HEK293T (cell line): ENCODE results near the gene GNA15.

Experiments
- BHLHE40 ChIP-seq: fragments of 450-650 bp; IDR thresholded peaks from 2 replicates; pipeline ENCODE4 v1.6.1; 2016; ENCODE audit warnings: mild to moderate bottlenecking, moderate library complexity, borderline replicate concordance
- ELF4 ChIP-seq: fragments of 450-650 bp; IDR thresholded peaks from 2 replicates; pipeline ENCODE4 v1.6.1; 2017; ENCODE audit warnings: antibody characterized with exemption
- FOXA1 ChIP-seq: fragments of 450-650 bp; IDR thresholded peaks from 2 replicates; pipeline ENCODE4 v1.6.1; 2016; ENCODE audit warnings: mild to moderate bottlenecking
- FOXK2 ChIP-seq: fragments of 450-650 bp; IDR thresholded peaks from 2 replicates; pipeline ENCODE4 v1.6.1; 2016; ENCODE audit warnings: mild to moderate bottlenecking
- HDGF ChIP-seq: fragments of 450-650 bp; IDR thresholded peaks from 2 replicates; pipeline ENCODE4 v1.6.1; 2017; ENCODE audit warnings: antibody characterized with exemption, borderline replicate concordance
- NFRKB ChIP-seq: fragments of 450-650 bp; IDR thresholded peaks from 2 replicates; pipeline ENCODE4 v1.6.1; 2016; ENCODE audit warnings: mild to moderate bottlenecking, moderate library complexity
- SP1 ChIP-seq: fragments of 450-650 bp; IDR thresholded peaks from 2 replicates; pipeline ENCODE4 v1.6.1; 2017
- SUZ12 ChIP-seq: fragments of 450-650 bp; IDR thresholded peaks from 2 replicates; pipeline ENCODE4 v1.6.1; 2016; ENCODE audit warnings: mild to moderate bottlenecking
- TARDBP ChIP-seq: fragments of 450-650 bp; IDR thresholded peaks from 2 replicates; pipeline ENCODE4 v1.6.1; 2016
- ZNF384 ChIP-seq: fragments of 450-650 bp; IDR thresholded peaks from 2 replicates; pipeline ENCODE4 v1.6.1; 2016

GRCh38 chr19:3179739-3180293 is 44.0 kb downstream of the GNA15 start:
- TF ChIP-seq ZNF384, result no peak
- TF ChIP-seq SUZ12, result no peak
- TF ChIP-seq FOXA1, result no peak
- no peak for TF ChIP-seq NFRKB
- no peak for TF ChIP-seq ELF4
- no peak for TF ChIP-seq SP1
- no peak for TF ChIP-seq TARDBP
- TF ChIP-seq BHLHE40, result no peak
- no peak for TF ChIP-seq FOXK2
- TF ChIP-seq HDGF, result no peak
